IMR-90 (cell line): ENCODE data around the gene ADARB2. TPM values are rescaled to one million over a fixed set of nuclear protein-coding genes. Genes with fewer than 3 reads are reported as not detected.

Experiments
- ATAC-seq: fragments of 200-7000 bp; cut with Tn5 transposase; 2 replicates; pipeline ENCODE4 v1.9.1; 2020; ENCODE audit warnings: low read depth, mild to moderate bottlenecking, moderate library complexity
- BruUV-seq: library from RNA; stranded (reverse); fragments of 400-500 nt; replicated peaks from 2 replicates; lab custom pipeline; 2021; lab: Mats Ljungman, UMichigan
- CTCF ChIA-PET: fragments of 300-600 bp; formaldehyde crosslinking; extraction: SDS; loops from one replicate; lab custom pipeline; 2021; ENCODE audit warnings: antibody characterized with exemption; lab: Yijun Ruan, JAX
- POLR2A ChIA-PET: fragments of 300-600 bp; sonication (Branson Sonifier 250); formaldehyde crosslinking; loops from one replicate; lab custom pipeline; 2022; ENCODE audit warnings: antibody characterized with exemption; ENCODE audit not compliant: unreplicated experiment; lab: Charles Lee
- DNase-seq: peaks from one replicate; pipeline ENCODE4 v3.0.0; 2013
- H2AFZ ChIP-seq: replicated peaks from 2 replicates; pipeline ENCODE3; 2013; ENCODE audit warnings: low read length, mild to moderate bottlenecking; ENCODE audit not compliant: poor library complexity
- H2AK5ac ChIP-seq: 2 replicates; pipeline ENCODE4 v1.6.1; 2013; ENCODE audit warnings: low read depth, low read length, inconsistent platforms
- H2AK9ac ChIP-seq: replicated peaks from 2 replicates; pipeline ENCODE3; 2013; ENCODE audit warnings: mild to moderate bottlenecking, low read depth, low read length, moderate library complexity; ENCODE audit not compliant: poor library complexity
- H2BK120ac ChIP-seq: 2 replicates; pipeline ENCODE4 v1.6.1; 2013; ENCODE audit warnings: low read depth, low read length, inconsistent platforms
- H2BK15ac ChIP-seq: 3 replicates; pipeline ENCODE4 v1.6.1; 2013; ENCODE audit warnings: low read depth, low read length, inconsistent platforms
- H2BK20ac ChIP-seq: 2 replicates; pipeline ENCODE4 v1.6.1; 2013; ENCODE audit warnings: low read depth, mild to moderate bottlenecking, inconsistent platforms, low read length, moderate library complexity
- H2BK5ac ChIP-seq: 2 replicates; pipeline ENCODE4 v1.6.1; 2013; ENCODE audit warnings: mild to moderate bottlenecking, low read depth, low read length, inconsistent platforms; ENCODE audit not compliant: poor library complexity, severe bottlenecking
- H3K14ac ChIP-seq: replicated peaks from 2 replicates; pipeline ENCODE4 v1.6.1; 2013; ENCODE audit warnings: low read depth, low read length, inconsistent platforms
- H3K18ac ChIP-seq: 2 replicates; pipeline ENCODE4 v1.6.1; 2013; ENCODE audit warnings: low read depth, low read length, control low read depth
- H3K23ac ChIP-seq: 2 replicates; pipeline ENCODE4 v1.6.1; 2013; ENCODE audit warnings: low read depth, low read length, inconsistent platforms
- H3K27ac ChIP-seq: 2 replicates; pipeline ENCODE4 v1.5.1; 2013; ENCODE audit warnings: mild to moderate bottlenecking, control low read depth, low read length; ENCODE audit not compliant: insufficient read depth
- H3K27me3 ChIP-seq: 2 replicates; pipeline ENCODE4 v1.6.1; 2013; ENCODE audit warnings: low read length; ENCODE audit not compliant: control insufficient read depth, insufficient read depth
- H3K36me3 ChIP-seq: 2 replicates; pipeline ENCODE4 v1.6.1; 2013; ENCODE audit warnings: low read length, mixed read lengths; ENCODE audit not compliant: control insufficient read depth, insufficient read depth
- H3K4ac ChIP-seq: 2 replicates; pipeline ENCODE4 v1.6.1; 2013; ENCODE audit warnings: low read depth, low read length, inconsistent platforms
- H3K4me1 ChIP-seq: 2 replicates; pipeline ENCODE4 v1.6.1; 2013; ENCODE audit warnings: low read length, mixed read lengths; ENCODE audit not compliant: control insufficient read depth, insufficient read depth
- H3K4me2 ChIP-seq: 2 replicates; pipeline ENCODE4 v1.6.1; 2013; ENCODE audit warnings: low read depth, mild to moderate bottlenecking, control low read depth, low read length, moderate library complexity
- H3K4me3 ChIP-seq: 2 replicates; pipeline ENCODE4 v1.5.1; 2013; ENCODE audit warnings: low read depth, mild to moderate bottlenecking, control low read depth, low read length, moderate library complexity; ENCODE audit not compliant: insufficient read depth
- H3K56ac ChIP-seq: 2 replicates; pipeline ENCODE4 v1.6.1; 2013; ENCODE audit warnings: low read length, inconsistent platforms; ENCODE audit not compliant: insufficient read depth; ENCODE audit errors: extremely low read depth
- H3K79me1 ChIP-seq, 2 experiments: 2 replicates each; pipeline ENCODE4 v1.6.1; 2013; ENCODE audit warnings: low read length in 2 of 2, inconsistent platforms in 1 of 2, low read depth in 1 of 2
- H3K9ac ChIP-seq: 2 replicates; pipeline ENCODE4 v1.6.1; 2013; ENCODE audit warnings: low read depth, low read length, control low read depth
- H3K9me1 ChIP-seq: 2 replicates; pipeline ENCODE4 v1.6.1; 2013; ENCODE audit warnings: low read length, inconsistent platforms; ENCODE audit not compliant: insufficient read depth
- H3K9me3 ChIP-seq: 2 replicates; pipeline ENCODE4 v1.6.1; 2013; ENCODE audit warnings: low read length; ENCODE audit not compliant: control insufficient read depth, insufficient read depth
- H4K20me1 ChIP-seq: 2 replicates; pipeline ENCODE4 v1.6.1; 2013; ENCODE audit warnings: low read length, inconsistent platforms; ENCODE audit not compliant: insufficient read depth
- H4K5ac ChIP-seq: 2 replicates; pipeline ENCODE4 v1.6.1; 2013; ENCODE audit warnings: mild to moderate bottlenecking, low read depth, low read length, control low read depth
- H4K8ac ChIP-seq, 2 experiments: 2 replicates each; pipeline ENCODE4 v1.6.1; 2013; ENCODE audit warnings: low read depth in 2 of 2, low read length in 2 of 2, control low read depth in 1 of 2, inconsistent platforms in 1 of 2
- H4K91ac ChIP-seq: 2 replicates; pipeline ENCODE4 v1.6.1; 2013; ENCODE audit warnings: low read depth, low read length, inconsistent platforms; ENCODE audit not compliant: insufficient read depth
- MAFK ChIP-seq: IDR thresholded peaks from 2 replicates; pipeline ENCODE4 v1.6.1; 2012; ENCODE audit warnings: low read depth, low read length, improper control_type of control experiment
- POLR2A ChIP-seq: IDR thresholded peaks from 2 replicates; pipeline ENCODE4 v1.6.1; 2012; ENCODE audit warnings: mild to moderate bottlenecking, low read depth, low read length
- RCOR1 ChIP-seq: IDR thresholded peaks from 2 replicates; pipeline ENCODE4 v1.6.1; 2012; ENCODE audit warnings: mild to moderate bottlenecking, low read length, improper control_type of control experiment; ENCODE audit not compliant: insufficient replicate concordance
- WGBS, 2 experiments: methylation state at CpG; one replicate each; pipeline versions ENCODE4 v1.1.5 to v1.1.7; 2013; ENCODE audit warnings: missing lambda C conversion rate in 2 of 2; ENCODE audit not compliant: insufficient read length in 1 of 2; ENCODE audit errors: extremely low coverage in 2 of 2; 5-methylcytosine and 5-hydroxymethylcytosine counted together
- dilution Hi-C: fragments of 300-500 bp; cut with HindIII; formaldehyde crosslinking; loops from one replicate; pipeline ENCODE4 v1.14.3; 2018; ENCODE audit warnings: low sequenced_read_pairs; ENCODE audit not compliant: unreplicated experiment
- in situ Hi-C: fragments of 300-500 bp; cut with MboI; formaldehyde crosslinking; loops from 3 replicates; pipeline ENCODE4 v1.14.3; 2019; ENCODE audit warnings: low sequenced_read_pairs, inconsistent platforms, mixed read lengths
- intact Hi-C: fragments of 100-400 bp; cut with micrococcal nuclease; formaldehyde crosslinking; loops from 2 replicates; pipeline ENCODE4 v1.10.0; 2022
- polyA plus RNA-seq, 3 experiments: library from polyadenylated mRNA; depleted of rRNA; stranded (reverse); fragments of >200 nt; gene quantifications; 2 replicates each; pipeline ENCODE4 v1.2.3, GENCODE V29; 2012; ENCODE audit warnings: low replicate concordance in 1 of 3
- total RNA-seq: library from RNA; depleted of rRNA; stranded (reverse); fragments of >200 nt; gene quantifications from 2 replicates; pipeline ENCODE4 v1.2.3, GENCODE V29; 2012
- TF ChIP-seq, protein P1 (sequence below): fragments of 150-350 bp; IDR thresholded peaks from 2 replicates; pipeline ENCODE4 v1.6.1; 2017; ENCODE audit warnings: mild to moderate bottlenecking, antibody characterized with exemption, low read length, low read depth

ADARB2 gene
- total and polyA plus RNA-seq, 2 of the 4 experiments (the other 2 are of a cell fraction): not detected

DNA sequence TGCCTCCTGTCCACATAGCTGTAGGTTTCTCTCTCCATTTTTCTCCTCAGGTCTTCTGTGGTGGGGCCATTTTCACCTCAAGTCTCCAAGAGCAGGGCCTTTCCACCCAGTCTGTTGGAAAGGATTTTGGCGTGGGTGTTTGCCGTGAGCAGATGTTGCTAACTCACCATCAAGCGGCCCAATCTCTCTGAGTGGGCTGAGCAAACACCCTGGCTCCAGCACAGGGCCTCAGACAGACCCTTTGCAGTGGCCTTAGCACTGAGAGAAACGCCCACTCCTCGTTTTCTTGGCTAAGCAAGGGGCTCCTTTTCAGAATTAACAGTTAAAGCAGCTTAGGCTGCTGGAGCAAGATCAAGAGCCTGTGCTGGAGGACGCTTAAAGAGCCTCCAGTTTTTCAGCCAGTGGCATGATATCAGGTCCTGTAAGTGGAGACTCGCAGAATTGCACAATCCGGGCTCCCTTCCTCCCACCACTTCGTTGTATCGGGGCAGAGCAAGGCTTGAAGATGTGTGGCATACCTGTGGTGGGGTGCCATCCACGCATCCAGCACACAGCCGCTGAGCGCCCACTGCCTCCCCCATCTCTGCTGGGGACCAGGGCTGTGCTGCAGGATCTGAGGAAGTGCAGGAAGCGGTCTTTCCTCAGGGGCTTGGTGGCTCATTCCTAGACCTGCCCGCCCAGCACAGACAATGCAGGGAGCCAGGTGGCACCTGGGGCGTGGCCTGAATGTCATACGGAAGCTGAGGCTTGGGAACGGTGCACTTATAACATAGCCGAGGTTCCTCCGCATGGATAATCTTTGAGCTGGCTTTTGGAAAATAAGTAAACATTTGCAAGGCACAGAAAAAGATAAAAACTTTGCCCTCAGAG, 142.7 kb downstream of the ADARB2 start:
- Histone ChIP-seq H4K20me1 (no peaks in the 10 kb centered on the region), H3K18ac (no peak overlapping the region), H3K4ac (no peak overlapping the region), H2BK5ac (no peak overlapping the region), H3K9me1 (no peaks in the 10 kb centered on the region), H3K4me2 (no peak overlapping the region), H4K91ac (no peak overlapping the region), H3K9ac (no peak overlapping the region), H3K4me1 (no peaks in the 10 kb centered on the region), H2BK20ac (no peak overlapping the region), H3K23ac (no peak overlapping the region), H4K5ac (no peak overlapping the region), H3K27ac (no peak overlapping the region), H3K9me3 (peaks cover 40% of the 10 kb centered on the region), H2BK15ac (no peak overlapping the region), H2BK120ac (no peak overlapping the region), H2AK9ac (no peak overlapping the region), H3K56ac (no peak overlapping the region), H3K27me3 (no peaks in the 10 kb centered on the region), H2AFZ (no peak overlapping the region), H2AK5ac (no peak overlapping the region), H3K36me3 (no peaks in the 10 kb centered on the region), H4K8ac (no peak overlapping the region), H3K4me3 (no peak overlapping the region), H3K14ac (no peak overlapping the region), H3K79me1 (no peaks in the 10 kb centered on the region)
- no peak for DNase-seq
- dilution Hi-C loops (no loop called here), intact Hi-C loops (no loop called here), in situ Hi-C loops (no loop called here)
- TF ChIP-seq POLR2A: no peak
- TF ChIP-seq, protein P1, sequence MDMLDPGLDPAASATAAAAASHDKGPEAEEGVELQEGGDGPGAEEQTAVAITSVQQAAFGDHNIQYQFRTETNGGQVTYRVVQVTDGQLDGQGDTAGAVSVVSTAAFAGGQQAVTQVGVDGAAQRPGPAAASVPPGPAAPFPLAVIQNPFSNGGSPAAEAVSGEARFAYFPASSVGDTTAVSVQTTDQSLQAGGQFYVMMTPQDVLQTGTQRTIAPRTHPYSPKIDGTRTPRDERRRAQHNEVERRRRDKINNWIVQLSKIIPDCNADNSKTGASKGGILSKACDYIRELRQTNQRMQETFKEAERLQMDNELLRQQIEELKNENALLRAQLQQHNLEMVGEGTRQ: no peak
- no peak for TF ChIP-seq RCOR1
- TF ChIP-seq MAFK: no peak
- ATAC-seq: no peak
- POLR2A ChIA-PET: no interaction called here
- CTCF ChIA-PET: no interaction called here
- 52% methylated on average over 8 of the region's 20 CpGs; no CpG with 5 or more reads in 1 of the 2 experiments for WGBS, 2 experiments
- no TSS peak for BruUV-seq
